Smooth muscle cell (in vitro differentiated cells): ENCODE measurements around the gene CHGA. TPM values are rescaled to one million over a fixed set of nuclear protein-coding genes. Genes with fewer than 3 reads are reported as not detected.

Source experiments
- DNase-seq: peaks from one replicate; lab custom pipeline; 2025; ENCODE audit not compliant: unreplicated experiment; lab: John Stamatoyannopoulos, UW
- H2AFZ ChIP-seq: fragments of 200-600 bp; sonication (generic); 2 replicates; pipeline ENCODE4 v1.6.0; 2016; ENCODE audit warnings: antibody characterized with exemption, low read depth, mild to moderate bottlenecking
- H3F3A ChIP-seq: fragments of 200-600 bp; sonication (generic); 2 replicates; pipeline ENCODE4 v1.6.0; 2017; ENCODE audit warnings: antibody characterized with exemption, low read depth
- H3K27ac ChIP-seq: fragments of 200-600 bp; sonication (generic); 2 replicates; pipeline ENCODE4 v1.5.1; 2016; ENCODE audit warnings: low read depth, mild to moderate bottlenecking
- H3K27me3 ChIP-seq: fragments of 200-600 bp; sonication (generic); 2 replicates; pipeline ENCODE4 v1.6.1; 2016; ENCODE audit warnings: low read depth, mild to moderate bottlenecking
- H3K36me3 ChIP-seq: fragments of 200-600 bp; sonication (generic); 2 replicates; pipeline ENCODE4 v1.5.1; 2016; ENCODE audit warnings: low read depth
- H3K4me1 ChIP-seq: fragments of 200-600 bp; sonication (generic); 2 replicates; pipeline ENCODE4 v1.5.1; 2016; ENCODE audit warnings: low read depth
- H3K4me2 ChIP-seq: fragments of 200-600 bp; sonication (generic); 2 replicates; pipeline ENCODE4 v1.6.0; 2016; ENCODE audit warnings: mild to moderate bottlenecking
- H3K4me3 ChIP-seq: fragments of 200-600 bp; sonication (generic); 2 replicates; pipeline ENCODE4 v1.5.1; 2016; ENCODE audit warnings: mild to moderate bottlenecking
- H3K79me2 ChIP-seq: fragments of 200-600 bp; sonication (generic); 2 replicates; pipeline ENCODE4 v1.6.0; 2016; ENCODE audit warnings: low read depth, mild to moderate bottlenecking
- H3K9ac ChIP-seq: fragments of 200-600 bp; sonication (generic); 2 replicates; pipeline ENCODE4 v1.6.0; 2016; ENCODE audit warnings: low read depth
- H3K9me3 ChIP-seq: fragments of 200-600 bp; sonication (generic); replicated peaks from 2 replicates; pipeline ENCODE4 v1.5.1; 2016; ENCODE audit warnings: low read depth
- H4K20me1 ChIP-seq: fragments of 200-600 bp; sonication (generic); 2 replicates; pipeline ENCODE4 v1.6.0; 2016; ENCODE audit warnings: low read depth
- CTCF ChIP-seq: fragments of 200-600 bp; sonication (generic); IDR thresholded peaks from 2 replicates; pipeline ENCODE4 v1.5.1; 2017; ENCODE audit warnings: borderline replicate concordance, mild to moderate bottlenecking, antibody characterized with exemption; ENCODE audit not compliant: insufficient read depth, poor library complexity, severe bottlenecking
- WGBS: methylation state at CpG from one replicate; pipeline ENCODE4 v1.1.7; 2016; ENCODE audit warnings: low lambda C conversion rate; 5-methylcytosine and 5-hydroxymethylcytosine counted together
- polyA plus RNA-seq: library from polyadenylated mRNA; unstranded; fragments of >200 nt; fragmentation: Nextera tagmentation; extraction: Ambion mirVana; gene quantifications from 2 replicates; pipeline ENCODE4 v1.2.1, GENCODE V29; 2016
- total RNA-seq: library from RNA; depleted of rRNA; stranded (reverse); fragments of >200 nt; gene quantifications from 2 replicates; pipeline ENCODE4 v1.2.3, GENCODE V29; 2014

Gene CHGA
- total and polyA plus RNA-seq, 2 experiments from 2014 or later: not detected

GRCh38 chr14:92956961-92957360 is 34.0 kb downstream of the CHGA start:
- Histone ChIP-seq H2AFZ (no peak overlapping the region), H3K4me3 (no peak overlapping the region), H3K4me2 (no peak overlapping the region), H3K36me3 (no peaks in the 10 kb centered on the region), H3K9ac (no peak overlapping the region), H4K20me1 (no peaks in the 10 kb centered on the region), H3K27ac (no peak overlapping the region), H3K27me3 (no peaks in the 10 kb centered on the region), H3F3A (no peaks in the 10 kb centered on the region), H3K4me1 (no peaks in the 10 kb centered on the region), H3K79me2 (no peaks in the 10 kb centered on the region), H3K9me3 (no peaks in the 10 kb centered on the region)
- TF ChIP-seq CTCF: no peak
- WGBS: 95% methylated on average over 11 of the region's 11 CpGs
- no peak for DNase-seq

DNA sequence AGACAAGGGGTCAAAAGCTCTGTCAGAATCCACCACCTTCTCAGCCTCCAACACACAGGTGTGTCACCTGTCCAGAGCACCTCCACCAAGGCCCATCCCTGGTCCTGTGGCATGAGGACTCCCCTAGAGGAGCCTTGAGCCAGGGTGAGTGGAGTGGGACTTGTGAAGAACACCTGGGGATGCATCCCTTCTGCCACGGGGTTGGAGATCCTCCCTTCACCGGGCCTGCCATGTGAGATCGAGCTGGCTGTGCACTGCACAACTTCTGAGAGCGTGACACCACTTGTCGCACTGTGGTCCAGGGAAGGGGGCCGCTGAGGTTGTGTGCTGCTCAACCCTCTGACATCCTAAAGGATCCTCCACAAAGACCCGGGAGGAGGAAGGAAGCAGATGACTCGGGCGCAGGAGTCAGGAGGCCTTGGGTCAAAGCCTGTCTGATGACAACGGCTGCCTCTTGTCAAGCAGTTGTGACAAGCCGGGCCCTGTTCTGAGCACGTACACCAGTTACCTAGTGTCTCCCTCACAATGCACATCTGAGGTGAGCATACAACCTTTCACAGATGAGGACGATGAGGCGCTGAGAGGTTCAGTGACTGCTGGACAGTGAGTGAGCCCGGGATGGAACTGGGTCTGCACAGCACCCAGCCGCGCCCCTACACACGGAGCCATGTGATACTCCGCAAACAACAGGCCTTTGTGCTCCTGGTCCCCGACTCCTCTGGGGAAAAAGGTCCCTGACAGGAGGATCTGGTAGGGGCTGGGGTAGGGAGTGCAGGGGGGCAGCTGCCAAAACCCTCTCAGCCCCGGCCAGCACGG is 35.6 kb downstream of the CHGA start:
- H3K27me3 ChIP-seq: no peaks in the 10 kb centered on the region
- H3K4me1 ChIP-seq: no peaks in the 10 kb centered on the region
- H2AFZ ChIP-seq: no peak overlapping the region
- H3K9me3 ChIP-seq: no peaks in the 10 kb centered on the region
- no peaks in the 10 kb centered on the region for H3K36me3 ChIP-seq
- H3K27ac ChIP-seq: no peak overlapping the region
- no peak overlapping the region for H3K4me2 ChIP-seq
- no peaks in the 10 kb centered on the region for H3K79me2 ChIP-seq
- no peak overlapping the region for H3K4me3 ChIP-seq
- H3K9ac ChIP-seq: no peak overlapping the region
- H3F3A ChIP-seq: no peaks in the 10 kb centered on the region
- no peak for TF ChIP-seq CTCF
- 85% methylated on average over 22 of the region's 22 CpGs for WGBS
- no peaks in the 10 kb centered on the region for H4K20me1 ChIP-seq
- DNase-seq: no peak

DNA sequence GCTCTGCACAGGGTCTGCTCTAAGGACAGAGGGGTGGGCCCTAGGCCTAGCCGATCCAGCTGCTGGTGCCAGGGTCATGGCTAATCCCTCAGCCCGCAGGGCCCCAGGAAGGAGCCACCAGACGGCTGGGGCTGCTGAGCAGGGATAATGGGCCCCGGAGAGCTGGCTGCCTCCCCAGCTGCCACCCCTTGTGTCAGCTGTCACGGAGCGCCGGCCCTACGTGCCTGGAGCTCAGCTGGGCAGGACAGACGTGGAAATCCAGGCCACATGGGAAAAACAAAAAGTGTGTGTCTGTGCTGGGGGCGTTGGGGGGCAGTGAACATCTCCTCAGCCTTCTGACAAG is 36.2 kb downstream of the CHGA start:
- no peak for DNase-seq
- no peaks in the 10 kb centered on the region for H3F3A ChIP-seq
- no peak overlapping the region for H3K4me2 ChIP-seq
- no peak overlapping the region for H3K4me3 ChIP-seq
- H3K9ac ChIP-seq: no peak overlapping the region
- no peaks in the 10 kb centered on the region for H3K36me3 ChIP-seq
- H4K20me1 ChIP-seq: no peaks in the 10 kb centered on the region
- no peak overlapping the region for H2AFZ ChIP-seq
- no peaks in the 10 kb centered on the region for H3K79me2 ChIP-seq
- no peak for TF ChIP-seq CTCF
- WGBS: 27% methylated on average over 10 of the region's 10 CpGs
- H3K9me3 ChIP-seq: no peaks in the 10 kb centered on the region
- no peaks in the 10 kb centered on the region for H3K27me3 ChIP-seq
- no peak overlapping the region for H3K27ac ChIP-seq
- no peaks in the 10 kb centered on the region for H3K4me1 ChIP-seq
